LNCaP clone FGC (cell line): ENCODE measurements around the gene SYNRG.

Experiments used
- DNase-seq: peaks from one replicate; pipeline ENCODE4 v3.0.0-alpha.2; 2011; ENCODE audit warnings: low read depth
- H3K4me3 ChIP-seq: 2 replicates; pipeline ENCODE4 v1.5.1; 2011; ENCODE audit warnings: mild to moderate bottlenecking, low read depth, low read length, control low read depth
- CTCF ChIP-seq: IDR thresholded peaks from 2 replicates; pipeline ENCODE4 v1.5.1; 2012; ENCODE audit warnings: mild to moderate bottlenecking; ENCODE audit not compliant: control insufficient read depth, insufficient read depth; ENCODE audit errors: extremely low read depth

The SYNRG gene

GRCh38 chr17:37568350-37569053 lies 40.7 kb downstream of the SYNRG start:
- no peak overlapping the region for H3K4me3 ChIP-seq
- no peak for TF ChIP-seq CTCF
- no peak for DNase-seq

- no peak for TF ChIP-seq CTCF
- no peak overlapping the region for H3K4me3 ChIP-seq
- no peak for DNase-seq
Observed at GRCh38 chr17:37567538-37567937, 41.7 kb downstream of the SYNRG start.

GRCh38 chr17:37567137-37567536 lies 42.1 kb downstream of the SYNRG start:
- TF ChIP-seq CTCF = no peak
- DNase-seq = no peak
- H3K4me3 ChIP-seq = no peak overlapping the region

- no peak for DNase-seq
- H3K4me3 ChIP-seq = no peak overlapping the region
- no peak for TF ChIP-seq CTCF
Observed at GRCh38 chr17:37564252-37564651, 45.0 kb downstream of the SYNRG start.

GRCh38 chr17:37562016-37562745 lies 47.0 kb downstream of the SYNRG start:
- no peak for DNase-seq
- TF ChIP-seq CTCF = no peak
- H3K4me3 ChIP-seq = no peak overlapping the region

GRCh38 chr17:37558299-37558698 lies 50.9 kb downstream of the SYNRG start:
- no peak overlapping the region for H3K4me3 ChIP-seq
- TF ChIP-seq CTCF = no peak
- DNase-seq = no peak
